ES-I3 (cell line): ENCODE results near the gene ELOVL7.
"Not testable (repeated sequence)": the region's sequence is repeated elsewhere in the genome, so short reads cannot be mapped to it uniquely, and the experiment has no call there.

ENCODE experiments used
- H3K36me3 ChIP-seq: 2 replicates; pipeline ENCODE4 v1.6.1; 2013; ENCODE audit warnings: mild to moderate bottlenecking, low read length, control low read depth, moderate library complexity; ENCODE audit not compliant: insufficient read depth
- H3K4me1 ChIP-seq: 2 replicates; pipeline ENCODE4 v1.6.1; 2013; ENCODE audit warnings: mild to moderate bottlenecking, control low read depth, low read length; ENCODE audit not compliant: insufficient read depth
- H3K9ac ChIP-seq: 2 replicates; pipeline ENCODE4 v1.6.1; 2013; ENCODE audit warnings: low read depth, mild to moderate bottlenecking, low read length, moderate library complexity
- H3K9me3 ChIP-seq: 2 replicates; pipeline ENCODE4 v1.6.1; 2013; ENCODE audit warnings: mild to moderate bottlenecking, low read length, moderate library complexity; ENCODE audit not compliant: control insufficient read depth, insufficient read depth

Gene ELOVL7

DNA sequence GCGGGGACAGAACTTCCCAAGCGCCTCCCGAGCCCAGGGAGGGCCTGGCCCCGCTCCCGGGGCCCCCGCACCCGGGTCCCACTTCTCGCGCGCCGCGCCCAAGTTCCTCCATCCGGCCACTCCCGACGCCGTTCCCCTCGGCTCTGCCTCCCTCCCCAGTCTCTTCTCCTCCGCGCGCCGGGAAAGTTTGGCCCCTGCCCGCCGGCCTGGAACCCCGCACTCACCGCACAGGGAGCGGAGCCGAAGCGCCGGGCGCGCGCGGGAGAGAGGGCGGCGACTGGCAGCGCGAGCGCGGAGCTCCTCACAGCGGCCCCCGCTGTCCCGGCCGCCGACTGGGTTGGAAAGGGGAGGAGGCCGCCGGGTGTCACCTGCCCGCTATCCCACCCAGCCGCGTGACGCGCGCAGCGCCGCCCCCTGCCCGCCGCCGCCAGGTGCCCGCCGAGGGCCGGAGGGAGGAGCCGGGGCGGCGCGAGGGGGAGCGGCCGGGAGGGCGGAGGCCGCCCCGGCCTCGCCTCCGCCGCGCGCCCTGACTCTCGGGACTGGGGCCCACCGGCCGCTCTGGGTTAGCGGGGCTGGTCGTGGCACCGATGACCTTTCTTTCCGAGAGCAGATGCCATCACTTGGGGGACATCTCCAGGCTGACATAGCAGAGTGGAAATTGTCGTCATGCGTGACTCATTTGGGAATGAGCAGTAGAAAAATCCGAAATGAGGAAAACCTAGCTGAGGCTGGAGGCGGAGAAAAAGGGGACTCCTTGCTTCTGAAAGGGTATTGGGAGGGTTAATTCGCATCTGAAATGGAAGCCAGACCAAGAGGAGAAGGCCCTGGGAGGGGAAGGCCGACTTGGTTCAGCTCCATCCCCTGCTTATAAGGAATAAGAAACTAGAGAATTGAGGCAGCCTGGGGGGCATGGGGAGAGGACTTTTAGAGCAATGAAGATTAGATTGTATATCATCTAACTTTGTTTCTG is at the start of gene ELOVL7:
Gene ELOVL7 (minus strand): TSS at position 334 of the 970 bp plus-strand sequence. CDS start 56,872 bp downstream, outside the sequence.
- peak within 1 kb of the TSS; percentile 92 for H3K9ac ChIP-seq
- no peaks in the 10 kb centered on the region for H3K4me1 ChIP-seq
- no peaks in the 10 kb centered on the region for H3K36me3 ChIP-seq
- H3K9me3 ChIP-seq = no peaks in the 10 kb centered on the region

DNA sequence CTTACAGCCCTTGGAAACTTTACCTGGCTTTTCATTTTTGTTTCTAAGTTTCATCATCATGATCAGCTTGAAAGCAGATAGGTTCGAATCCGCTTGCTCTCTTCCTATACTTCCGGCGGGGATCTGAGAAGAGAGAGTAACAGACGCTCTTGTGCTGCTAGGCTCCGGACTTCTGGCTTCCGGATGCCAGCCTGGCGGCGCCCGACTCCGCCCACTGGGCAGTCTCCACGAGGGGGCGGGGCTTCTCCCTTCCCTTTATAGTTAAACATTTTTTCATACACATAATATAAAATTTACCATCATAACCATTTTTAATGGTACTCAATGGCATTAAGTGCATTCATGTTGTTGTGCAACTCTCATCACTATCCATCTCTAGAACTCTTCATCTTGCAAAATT is 49.5 kb upstream of the ELOVL7 start:
- Histone ChIP-seq H3K4me1 (peaks cover 3% of the 10 kb centered on the region; the same call in 1 of the 2 replicates), H3K9ac (no peak overlapping the region), H3K36me3 (peaks cover 4% of the 10 kb centered on the region), H3K9me3 (no peaks in the 10 kb centered on the region)

DNA sequence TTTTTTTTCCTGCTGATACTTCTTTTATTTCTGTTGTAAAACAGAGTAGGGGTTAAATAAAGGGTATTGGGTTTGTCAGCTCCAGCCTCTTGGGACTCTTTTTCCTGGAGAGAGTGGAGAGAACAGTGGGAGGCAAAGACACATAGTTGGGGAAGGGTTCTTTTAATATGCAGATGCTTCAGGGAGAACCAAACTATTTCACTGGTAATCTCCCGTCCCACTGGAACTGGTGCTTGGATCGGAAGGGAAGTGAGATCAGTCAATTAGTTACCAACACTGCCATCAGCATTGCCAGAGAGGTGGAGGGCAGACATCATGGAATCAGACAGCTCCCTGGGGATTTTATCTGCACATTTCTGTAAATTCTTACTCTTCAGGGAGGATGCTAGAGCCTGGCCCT is 47.6 kb upstream of the ELOVL7 start:
- Histone ChIP-seq H3K36me3 (peaks cover 4% of the 10 kb centered on the region), H3K9me3 (no peaks in the 10 kb centered on the region), H3K9ac (no peak overlapping the region), H3K4me1 (peaks cover 3% of the 10 kb centered on the region; the same call in 1 of the 2 replicates)

DNA sequence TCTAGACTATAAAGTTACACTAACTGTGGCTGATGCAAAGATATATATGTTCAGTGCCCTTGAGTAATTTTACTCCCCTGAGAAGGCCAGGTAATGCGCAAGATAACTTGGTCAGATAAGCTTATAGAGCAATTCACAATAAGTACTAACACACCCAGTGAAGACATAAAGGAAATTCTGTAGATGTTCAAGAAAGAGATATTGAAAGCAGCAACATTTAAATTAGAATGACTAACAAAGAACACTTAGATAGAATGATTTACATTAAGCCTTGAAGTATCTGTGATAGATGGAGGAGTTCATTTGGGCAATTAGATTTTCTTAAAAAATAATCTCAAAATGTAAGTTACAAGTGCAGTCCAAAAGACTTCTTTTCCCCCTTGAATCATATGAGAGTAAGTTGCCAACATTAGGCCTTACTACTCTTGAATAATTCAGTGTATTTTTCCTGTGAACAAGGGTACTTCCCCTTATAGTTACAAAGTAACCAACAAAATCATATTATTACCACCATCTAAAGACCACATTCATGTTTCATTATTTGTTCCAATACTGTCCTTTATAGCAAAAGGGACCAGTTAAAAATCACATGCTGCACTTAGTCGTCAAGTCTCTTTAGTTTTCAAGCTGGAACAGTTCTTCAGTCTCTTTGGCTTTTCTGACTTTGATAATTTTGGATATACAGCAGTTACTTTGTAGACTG is 44.4 kb upstream of the ELOVL7 start:
- Histone ChIP-seq H3K9ac (no peak overlapping the region), H3K9me3 (no peaks in the 10 kb centered on the region; the same call in 1 of the 2 replicates), H3K4me1 (peaks cover 3% of the 10 kb centered on the region; the same call in 1 of the 2 replicates), H3K36me3 (peaks cover 4% of the 10 kb centered on the region)

DNA sequence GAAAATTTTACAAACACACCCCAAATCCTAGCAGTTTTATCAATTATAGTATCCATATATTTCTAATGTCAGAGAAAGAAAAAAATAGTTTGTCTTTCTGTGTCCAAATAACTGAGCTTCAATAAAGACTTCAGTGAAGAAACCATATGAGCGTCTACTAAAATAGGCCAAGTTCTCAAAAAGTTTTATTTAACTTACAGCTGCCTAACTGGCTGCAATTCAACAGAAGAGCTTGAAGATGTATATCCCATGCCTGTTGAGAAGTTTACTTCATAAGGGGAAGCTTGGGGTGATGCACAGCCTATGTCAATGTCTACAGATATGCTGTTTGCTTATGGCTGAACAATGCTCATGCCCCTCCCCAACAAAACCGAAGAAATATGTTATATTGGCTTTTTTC is 43.7 kb upstream of the ELOVL7 start:
- H3K4me1 ChIP-seq = peaks cover 3% of the 10 kb centered on the region; the same call in 1 of the 2 replicates
- peaks cover 6% of the 10 kb centered on the region; the same call in 1 of the 2 replicates for H3K9me3 ChIP-seq
- H3K9ac ChIP-seq = no peak overlapping the region
- no peaks in the 10 kb centered on the region for H3K36me3 ChIP-seq

DNA sequence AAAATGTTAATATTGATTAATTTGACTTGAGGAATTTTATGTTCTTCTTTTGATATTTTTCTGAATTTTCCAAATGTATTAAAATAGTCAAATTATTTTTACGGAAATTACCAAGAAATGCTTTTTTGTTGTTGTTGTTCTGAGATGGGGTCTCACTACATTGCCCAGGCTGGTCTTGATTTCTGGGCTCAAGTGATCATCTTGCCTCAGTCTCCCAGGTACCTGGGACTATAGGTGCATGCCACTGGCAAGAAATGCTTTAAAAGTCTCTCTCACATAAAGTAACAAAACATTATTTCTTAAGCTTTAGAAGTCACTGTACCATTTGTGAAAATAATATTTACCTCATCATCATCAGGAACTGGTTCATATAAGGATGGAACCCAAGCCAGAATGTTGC is 43.0 kb upstream of the ELOVL7 start:
- H3K9me3 ChIP-seq = peaks cover 10% of the 10 kb centered on the region; the same call in 1 of the 2 replicates
- no peak overlapping the region for H3K9ac ChIP-seq
- no peaks in the 10 kb centered on the region for H3K36me3 ChIP-seq
- H3K4me1 ChIP-seq = peaks cover 3% of the 10 kb centered on the region; the same call in 1 of the 2 replicates

DNA sequence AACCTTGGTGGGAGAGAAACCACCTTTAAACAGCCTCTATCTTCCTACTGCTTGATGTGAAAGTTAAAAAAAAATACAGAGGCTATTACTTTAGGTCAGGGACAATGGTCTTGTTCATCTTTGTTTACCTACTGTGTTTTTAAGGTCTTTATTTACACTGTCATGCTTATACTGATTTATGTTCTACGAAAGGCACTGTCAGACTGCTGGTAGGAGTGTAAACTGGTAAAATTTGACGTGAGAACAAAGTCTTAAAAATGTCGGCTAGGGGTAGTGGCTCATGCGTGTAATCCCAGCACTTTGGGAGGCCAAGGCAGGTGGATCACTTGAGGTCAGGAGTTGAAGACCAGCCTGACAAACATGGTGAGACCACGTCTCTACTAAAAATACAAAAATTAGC is 42.1 kb upstream of the ELOVL7 start:
- Histone ChIP-seq H3K9me3 (peaks cover 10% of the 10 kb centered on the region; the same call in 1 of the 2 replicates), H3K4me1 (no peaks in the 10 kb centered on the region; the same call in 1 of the 2 replicates), H3K36me3 (no peaks in the 10 kb centered on the region), H3K9ac (no peak overlapping the region)

DNA sequence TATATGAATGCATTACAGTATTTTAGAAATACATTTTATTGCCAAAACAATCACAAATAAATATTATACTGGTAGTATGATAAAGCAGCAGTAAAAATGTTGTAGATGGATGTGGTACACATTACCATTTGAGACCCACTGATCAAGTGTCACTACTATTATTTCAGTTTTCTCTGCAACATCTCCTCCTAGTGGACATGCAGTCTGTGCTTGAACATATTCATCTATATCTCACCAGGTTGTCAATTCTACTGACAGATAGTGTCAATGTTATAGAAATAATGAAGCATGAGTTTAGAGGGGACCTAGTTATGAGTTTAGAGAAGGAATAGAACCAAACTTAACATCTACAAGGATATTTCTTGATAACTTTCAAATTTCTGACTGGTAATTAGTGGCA is 39.2 kb upstream of the ELOVL7 start:
- no peaks in the 10 kb centered on the region for H3K4me1 ChIP-seq
- peaks cover 10% of the 10 kb centered on the region; the same call in 1 of the 2 replicates for H3K9me3 ChIP-seq
- no peaks in the 10 kb centered on the region for H3K36me3 ChIP-seq
- no peak overlapping the region for H3K9ac ChIP-seq

DNA sequence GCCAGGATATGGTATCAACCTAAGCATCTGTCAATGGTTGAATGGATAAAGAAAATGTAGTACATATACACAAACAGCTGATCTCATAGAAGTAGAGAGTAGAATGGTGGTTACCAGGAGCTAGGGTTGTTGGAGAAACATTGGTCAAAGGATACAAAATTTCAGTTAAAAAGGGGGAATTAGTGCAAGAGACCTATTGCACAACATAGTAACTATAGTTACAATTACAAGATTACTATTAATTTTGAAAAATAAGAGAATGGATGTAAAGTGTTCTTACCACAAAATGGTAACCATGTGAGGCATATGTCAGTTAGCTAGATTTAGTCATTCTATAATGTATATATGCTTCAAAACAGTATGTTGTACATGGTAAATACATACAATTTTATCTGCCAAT is 28.8 kb upstream of the ELOVL7 start:
- no peaks in the 10 kb centered on the region; the same call in 1 of the 2 replicates for H3K9me3 ChIP-seq
- H3K36me3 ChIP-seq = no peaks in the 10 kb centered on the region
- no peak overlapping the region for H3K9ac ChIP-seq
- H3K4me1 ChIP-seq = no peaks in the 10 kb centered on the region

DNA sequence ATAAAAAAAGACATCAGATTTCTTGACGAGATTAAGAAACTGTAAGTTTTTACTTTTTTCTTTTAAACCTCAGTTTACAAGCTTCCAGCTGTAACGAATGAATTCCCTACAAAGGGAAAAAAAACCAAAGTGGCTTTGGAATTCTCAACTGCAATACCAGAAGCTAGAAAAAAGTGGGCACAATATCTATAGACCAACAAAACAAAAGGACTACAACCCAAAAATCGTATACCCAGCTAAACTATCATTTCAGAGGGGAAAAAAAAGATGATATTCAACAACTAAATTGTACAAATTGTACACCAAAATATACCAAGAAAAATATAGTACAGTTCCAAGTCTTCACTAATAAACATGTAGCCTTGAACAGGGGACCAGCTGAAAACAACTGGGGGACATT is 26.8 kb upstream of the ELOVL7 start:
- no peak overlapping the region for H3K9ac ChIP-seq
- no peaks in the 10 kb centered on the region; the same call in 1 of the 2 replicates for H3K9me3 ChIP-seq
- no peaks in the 10 kb centered on the region for H3K36me3 ChIP-seq
- H3K4me1 ChIP-seq = no peaks in the 10 kb centered on the region

DNA sequence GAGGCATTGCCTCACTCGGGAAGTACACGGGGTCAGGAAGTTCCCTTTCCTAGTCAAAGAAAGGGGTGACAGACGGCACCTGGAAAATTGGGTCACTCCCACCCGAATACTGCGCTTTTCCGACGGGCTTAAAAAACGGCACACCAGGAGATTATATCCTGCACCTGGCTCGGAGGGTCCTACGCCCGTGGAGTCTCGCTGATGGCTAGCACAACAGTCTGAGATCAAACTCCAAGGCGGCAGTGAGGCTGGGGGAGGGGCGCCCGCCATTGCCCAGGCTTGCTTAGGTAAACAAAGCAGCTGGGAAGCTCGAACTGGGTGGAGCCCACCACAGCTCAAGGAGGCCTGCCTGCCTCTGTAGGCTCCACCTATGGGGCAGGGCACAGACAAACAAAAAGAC is 16.5 kb upstream of the ELOVL7 start:
- not testable (repeated sequence) for H3K9ac ChIP-seq, H3K36me3 ChIP-seq, H3K4me1 ChIP-seq, H3K9me3 ChIP-seq

DNA sequence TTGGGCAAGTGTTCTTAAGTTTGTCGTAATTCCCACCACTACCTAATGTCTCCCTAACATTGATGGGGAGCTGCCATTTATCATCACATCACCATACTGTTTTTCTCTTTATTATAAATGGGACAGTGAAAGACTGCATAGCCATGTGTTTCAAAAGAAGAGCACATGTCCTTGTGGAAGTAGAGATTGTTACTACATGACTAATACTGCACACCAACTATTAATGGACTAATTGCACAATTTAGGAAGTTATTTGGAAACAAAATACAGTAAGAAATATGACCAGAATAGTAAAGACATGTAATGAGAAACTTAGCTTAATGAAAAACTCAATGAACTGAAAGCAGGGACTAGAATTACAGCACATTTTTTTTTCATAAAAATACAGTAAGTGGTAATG is 12.0 kb upstream of the ELOVL7 start:
- Histone ChIP-seq H3K36me3 (no peaks in the 10 kb centered on the region), H3K9ac (no peak overlapping the region), H3K9me3 (peaks cover 3% of the 10 kb centered on the region; the same call in 1 of the 2 replicates), H3K4me1 (peaks cover 12% of the 10 kb centered on the region)

DNA sequence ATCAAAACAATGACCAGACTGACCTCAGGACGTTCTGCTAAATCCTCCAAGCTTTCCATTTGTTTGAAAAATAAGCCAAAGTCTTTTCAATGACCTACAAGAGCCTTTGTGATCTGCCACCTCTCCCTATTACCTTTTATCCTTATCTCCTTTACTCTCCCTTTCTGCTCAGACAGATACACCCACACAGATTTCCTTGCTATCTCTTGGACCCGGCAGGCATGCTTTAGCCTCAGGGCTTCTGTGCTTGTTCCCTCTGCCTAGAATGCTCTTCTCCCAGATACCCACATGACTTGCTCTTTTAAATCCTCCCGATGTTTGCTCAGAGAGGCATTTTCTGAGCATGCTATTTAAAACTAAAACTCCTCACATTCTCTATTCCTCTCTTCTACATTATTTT is 8.9 kb upstream of the ELOVL7 start:
- Histone ChIP-seq H3K9me3 (peaks cover 3% of the 10 kb centered on the region; the same call in 1 of the 2 replicates), H3K4me1 (peaks cover 12% of the 10 kb centered on the region), H3K36me3 (no peaks in the 10 kb centered on the region), H3K9ac (no peak overlapping the region)

DNA sequence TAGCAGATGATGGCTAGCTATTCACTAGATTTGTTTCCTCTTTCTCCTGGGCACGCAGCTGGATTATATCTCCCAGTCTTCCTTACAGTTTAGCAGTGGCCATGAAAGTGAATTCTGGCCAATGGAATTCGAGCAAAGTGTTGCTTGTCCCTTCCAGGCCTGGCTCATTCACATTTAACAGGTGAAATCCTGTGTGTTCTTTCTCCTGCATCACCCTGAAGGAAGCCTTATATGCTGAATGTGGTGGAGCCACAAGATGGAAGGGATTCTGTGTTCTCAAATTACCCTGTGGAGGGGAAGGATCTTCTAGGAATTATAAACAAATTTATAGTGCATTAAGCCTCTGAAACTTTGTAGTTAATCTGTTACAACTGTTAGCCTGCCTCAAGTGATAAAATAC is 8.2 kb upstream of the ELOVL7 start:
- Histone ChIP-seq H3K4me1 (peaks cover 12% of the 10 kb centered on the region), H3K36me3 (no peaks in the 10 kb centered on the region), H3K9ac (no peak overlapping the region), H3K9me3 (no peaks in the 10 kb centered on the region)
